ENCODE measurements around the gene SMIM1. TPM values are rescaled to one million over a fixed set of nuclear protein-coding genes. Genes with fewer than 3 reads are reported as not detected.
A peak's percentile ranks its signal among the peaks of the same experiment; 100 is the strongest.

SMIM1 gene
- total and polyA plus RNA-seq, 2 experiments from 2014 or later: 20.9 to 25.8 TPM

DNA sequence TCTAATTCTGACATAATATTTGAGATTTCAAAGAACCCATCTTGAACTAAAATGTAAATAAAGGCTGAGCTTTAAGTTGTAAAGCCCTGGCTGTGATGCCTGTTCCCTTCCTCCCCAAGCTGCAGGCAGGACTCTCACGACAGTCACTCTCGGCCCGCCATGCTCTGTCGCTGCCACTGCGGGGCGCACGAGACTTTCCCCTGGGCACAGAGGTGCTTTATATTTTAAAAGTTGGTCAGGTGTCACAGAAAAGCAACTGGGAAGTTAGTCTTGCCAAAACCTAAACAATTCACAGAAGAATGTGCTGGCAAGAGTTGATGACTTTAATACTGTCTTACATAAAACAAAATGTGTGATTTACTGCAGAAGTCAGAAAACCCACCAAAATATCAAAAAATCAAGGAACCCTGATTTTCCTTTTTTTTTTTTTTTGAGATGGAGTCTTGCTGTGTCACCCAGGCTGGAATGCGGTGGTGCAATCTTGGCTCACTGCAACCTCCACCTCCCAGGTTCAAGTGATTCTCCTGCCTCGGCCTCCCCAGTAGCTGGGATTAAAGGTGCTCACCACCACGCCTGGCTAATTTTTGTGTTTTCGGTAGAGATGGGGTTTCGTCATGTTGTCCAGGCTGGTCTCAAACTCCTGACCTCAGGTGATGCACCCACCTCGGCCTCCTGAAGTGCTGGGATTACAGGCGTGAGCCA lies 13.1 kb downstream of the SMIM1 start:
- no peak overlapping the region for H3K27ac ChIP-seq
- H3K4me3 ChIP-seq: no peak overlapping the region
- peak in 1 of 2 donors; percentile 45 for DNase-seq (ENCODE audit: low read depth in 1 of 2, low spot score in 1 of 2)
- no peaks in the 10 kb centered on the region for H3K27me3 ChIP-seq
- no peaks in the 10 kb centered on the region for H3K9me3 ChIP-seq (ENCODE audit: low read depth)
- TF ChIP-seq, protein P1, sequence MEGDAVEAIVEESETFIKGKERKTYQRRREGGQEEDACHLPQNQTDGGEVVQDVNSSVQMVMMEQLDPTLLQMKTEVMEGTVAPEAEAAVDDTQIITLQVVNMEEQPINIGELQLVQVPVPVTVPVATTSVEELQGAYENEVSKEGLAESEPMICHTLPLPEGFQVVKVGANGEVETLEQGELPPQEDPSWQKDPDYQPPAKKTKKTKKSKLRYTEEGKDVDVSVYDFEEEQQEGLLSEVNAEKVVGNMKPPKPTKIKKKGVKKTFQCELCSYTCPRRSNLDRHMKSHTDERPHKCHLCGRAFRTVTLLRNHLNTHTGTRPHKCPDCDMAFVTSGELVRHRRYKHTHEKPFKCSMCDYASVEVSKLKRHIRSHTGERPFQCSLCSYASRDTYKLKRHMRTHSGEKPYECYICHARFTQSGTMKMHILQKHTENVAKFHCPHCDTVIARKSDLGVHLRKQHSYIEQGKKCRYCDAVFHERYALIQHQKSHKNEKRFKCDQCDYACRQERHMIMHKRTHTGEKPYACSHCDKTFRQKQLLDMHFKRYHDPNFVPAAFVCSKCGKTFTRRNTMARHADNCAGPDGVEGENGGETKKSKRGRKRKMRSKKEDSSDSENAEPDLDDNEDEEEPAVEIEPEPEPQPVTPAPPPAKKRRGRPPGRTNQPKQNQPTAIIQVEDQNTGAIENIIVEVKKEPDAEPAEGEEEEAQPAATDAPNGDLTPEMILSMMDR (IDR thresholded peaks at IDR 0.05; ENCODE audit: low read depth, low read length): peak; percentile 31
- peaks cover 47% of the 10 kb centered on the region for H3K36me3 ChIP-seq
- no peaks in the 10 kb centered on the region for H3K4me1 ChIP-seq (ENCODE audit: low read depth)

DNA sequence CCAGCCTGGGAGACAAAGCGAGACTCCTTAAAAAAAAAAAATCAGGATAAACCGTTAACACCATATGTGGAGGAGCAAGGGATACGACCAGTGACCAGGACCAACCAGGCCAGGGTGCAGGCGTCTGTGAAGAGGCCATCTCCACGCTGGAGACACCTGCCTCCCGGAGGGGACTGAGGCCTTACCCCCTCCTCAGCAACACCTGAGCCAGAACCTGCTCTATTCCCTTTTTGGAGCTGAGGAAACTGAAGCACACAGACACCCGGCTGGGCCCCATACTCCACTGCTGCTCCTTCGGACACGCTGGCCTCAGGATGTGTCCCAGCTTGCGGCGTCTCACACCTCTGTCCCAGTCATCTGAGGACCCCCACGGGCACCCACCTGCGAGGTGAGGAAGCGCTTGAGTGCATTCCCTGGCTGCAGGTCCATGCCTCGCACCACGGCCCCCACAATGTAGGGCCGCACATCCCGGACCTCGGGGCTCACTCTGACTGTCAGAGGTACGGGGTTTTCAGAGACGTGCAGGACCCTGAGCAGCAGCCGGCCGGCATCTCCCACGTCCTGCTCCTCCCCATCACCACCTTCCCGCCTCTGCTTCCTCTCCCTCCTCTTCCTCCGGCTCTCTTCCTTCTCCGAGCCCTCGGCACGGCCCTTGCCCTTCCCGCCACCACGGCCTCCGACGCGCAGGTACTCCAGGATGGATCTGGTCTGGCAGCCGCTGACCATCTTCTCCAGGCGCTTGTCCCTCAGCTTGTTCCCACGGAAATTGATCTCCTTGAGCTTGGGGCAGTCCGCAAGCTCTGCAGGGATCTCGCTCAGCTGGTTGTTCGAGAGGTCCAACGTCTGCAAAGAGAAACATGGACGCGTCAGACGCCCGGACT lies 14.2 kb downstream of the SMIM1 start:
- TF ChIP-seq, protein P1 (IDR thresholded peaks at IDR 0.05; ENCODE audit: low read depth, low read length): no peak
- Histone ChIP-seq H3K36me3 (peaks cover 39% of the 10 kb centered on the region), H3K9me3 (ENCODE audit: low read depth) (no peaks in the 10 kb centered on the region), H3K27me3 (no peaks in the 10 kb centered on the region), H3K4me3 (no peak overlapping the region), H3K4me1 (ENCODE audit: low read depth) (no peaks in the 10 kb centered on the region), H3K27ac (no peak overlapping the region)
- DNase-seq (ENCODE audit: low read depth in 1 of 2, low spot score in 1 of 2): no peak

DNA sequence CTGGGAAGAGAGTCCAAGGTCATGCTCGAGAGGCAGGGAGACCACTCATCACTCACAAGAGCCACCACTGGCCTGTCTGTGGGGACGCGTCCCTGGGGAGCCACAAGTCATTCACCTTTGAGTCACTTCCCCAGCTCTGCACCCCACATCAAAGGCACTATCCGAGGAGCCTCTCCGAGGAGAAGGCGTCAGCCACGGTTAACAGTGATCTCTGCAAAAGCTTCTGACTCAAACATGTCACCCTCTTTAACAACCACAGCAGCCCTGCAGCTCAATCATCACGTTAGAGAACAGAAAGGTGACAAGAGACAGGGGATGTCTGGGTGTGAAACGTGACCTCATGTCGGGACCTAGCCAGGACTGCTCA lies 14.8 kb downstream of the SMIM1 start:
- H3K4me3 ChIP-seq: no peak overlapping the region
- no peak overlapping the region for H3K27ac ChIP-seq
- H3K36me3 ChIP-seq: peaks cover 33% of the 10 kb centered on the region
- H3K9me3 ChIP-seq (ENCODE audit: low read depth): no peaks in the 10 kb centered on the region
- no peaks in the 10 kb centered on the region for H3K4me1 ChIP-seq (ENCODE audit: low read depth)
- DNase-seq (ENCODE audit: low read depth in 1 of 2, low spot score in 1 of 2): no peak
- TF ChIP-seq, protein P1 (IDR thresholded peaks at IDR 0.05; ENCODE audit: low read depth, low read length): no peak
- no peaks in the 10 kb centered on the region for H3K27me3 ChIP-seq

DNA sequence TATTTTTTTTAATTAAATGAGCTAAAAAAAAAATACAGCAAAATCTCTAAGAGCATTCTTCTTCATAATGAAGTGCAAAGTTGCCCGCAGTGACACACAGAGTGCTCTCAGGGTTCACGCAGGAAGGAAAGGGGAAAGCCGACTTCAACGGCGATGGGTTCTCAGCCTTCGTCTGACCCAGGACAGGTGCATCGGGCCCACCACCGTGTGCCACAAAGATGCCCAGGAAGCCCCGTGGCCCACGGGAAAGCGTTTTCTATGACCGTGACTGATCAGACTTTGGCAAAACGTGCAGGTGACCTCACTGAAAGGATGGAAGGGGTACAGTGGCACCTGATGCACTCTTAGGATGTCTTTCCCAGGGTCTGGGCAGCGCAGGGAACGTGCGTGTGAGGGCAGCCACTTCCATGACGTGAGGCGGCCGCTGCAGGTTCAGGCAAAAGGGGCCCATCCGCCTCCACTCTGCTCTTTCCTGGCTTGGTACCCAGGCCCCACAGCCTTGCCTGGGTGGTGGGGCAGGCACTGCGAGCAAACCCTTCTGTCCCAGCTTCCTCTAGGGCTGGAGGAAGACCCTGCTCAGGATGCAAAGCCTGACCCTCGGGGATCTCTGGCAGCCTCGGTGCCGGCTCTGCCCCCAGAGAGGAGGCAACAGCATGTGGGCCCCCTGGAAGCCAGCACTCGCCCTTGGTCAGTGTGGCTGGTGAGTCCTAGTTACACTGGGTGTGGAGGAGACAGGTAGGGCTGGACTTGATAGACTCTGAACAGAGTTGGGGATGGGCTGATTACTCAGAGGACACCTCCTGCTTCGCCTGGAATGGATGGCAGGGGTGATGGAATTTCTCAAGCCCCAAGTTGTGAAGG lies 15.4 kb downstream of the SMIM1 start:
- no peak overlapping the region for H3K27ac ChIP-seq
- no peaks in the 10 kb centered on the region for H3K9me3 ChIP-seq (ENCODE audit: low read depth)
- TF ChIP-seq, protein P1 (IDR thresholded peaks at IDR 0.05; ENCODE audit: low read depth, low read length): no peak

DNA sequence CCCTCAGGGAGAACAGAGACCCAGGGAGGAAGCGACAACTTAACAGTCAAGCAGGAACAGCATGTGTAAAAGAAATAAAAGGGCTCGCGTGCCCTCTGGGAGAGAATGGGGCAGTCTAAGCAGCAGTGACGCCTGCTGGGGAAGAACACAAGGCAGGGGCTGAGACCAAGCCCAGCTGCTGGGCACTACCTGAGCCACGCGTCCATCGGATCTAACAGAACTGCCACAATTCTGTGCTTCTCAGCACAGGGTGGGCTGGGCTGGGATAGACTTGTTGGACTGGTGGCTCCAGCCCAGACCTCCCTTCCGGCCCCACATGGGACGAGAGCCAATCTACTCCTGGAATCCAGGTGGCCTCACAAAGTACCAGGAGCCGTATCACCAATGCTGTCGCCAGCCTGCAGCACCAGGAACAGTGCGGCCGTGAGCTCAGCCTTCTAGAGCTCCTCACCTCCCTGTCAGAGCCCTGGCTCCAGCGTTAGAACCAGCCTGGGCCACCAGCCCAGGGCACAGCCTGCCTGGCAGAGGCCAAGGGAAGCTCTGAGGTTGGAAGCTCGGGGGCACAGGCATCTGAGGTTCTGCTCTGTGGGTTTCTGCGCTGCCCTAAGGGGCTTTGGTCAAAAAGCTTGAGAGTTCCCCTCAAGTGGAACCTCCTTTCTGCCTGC lies 16.3 kb downstream of the SMIM1 start:
- Histone ChIP-seq H3K9me3 (ENCODE audit: low read depth) (no peaks in the 10 kb centered on the region), H3K36me3 (peaks cover 24% of the 10 kb centered on the region), H3K27ac (no peak overlapping the region), H3K27me3 (no peaks in the 10 kb centered on the region), H3K4me1 (ENCODE audit: low read depth) (no peaks in the 10 kb centered on the region), H3K4me3 (no peak overlapping the region)
- DNase-seq (ENCODE audit: low read depth in 1 of 2, low spot score in 1 of 2): no peak
- TF ChIP-seq, protein P1 (IDR thresholded peaks at IDR 0.05; ENCODE audit: low read depth, low read length): no peak

More for the DNA sequence above, 15.4 kb downstream of the SMIM1 start:
- Histone ChIP-seq H3K4me3 (no peak overlapping the region), H3K4me1 (ENCODE audit: low read depth) (no peaks in the 10 kb centered on the region), H3K27me3 (no peaks in the 10 kb centered on the region), H3K36me3 (peaks cover 29% of the 10 kb centered on the region)
- DNase-seq (ENCODE audit: low read depth in 1 of 2, low spot score in 1 of 2): no peak

Data from cardiac muscle cell (in vitro differentiated cells and primary cell).